HepG2 (cell line): ENCODE measurements around the gene WDR31. TPM values are rescaled to one million over a fixed set of nuclear protein-coding genes. Genes with fewer than 3 reads are reported as not detected.

Experiments used
- ATAC-seq: fragments of 200-7000 bp; cut with Tn5 transposase; 3 replicates; pipeline ENCODE4 v1.9.1; 2020; ENCODE audit warnings: mild to moderate bottlenecking, moderate library complexity
- BruUV-seq: library from RNA; stranded (reverse); fragments of 400-500 nt; replicated peaks from 2 replicates; lab custom pipeline; 2021; lab: Mats Ljungman, UMichigan
- CTCF ChIA-PET: fragments of 300-600 bp; formaldehyde crosslinking; extraction: SDS; loops from one replicate; lab custom pipeline; 2021; ENCODE audit warnings: low total read pairs, inconsistent platforms, low intra/inter-chr PET ratio; lab: Yijun Ruan, JAX
- POLR2A ChIA-PET: fragments of 350-600 bp; sonication (Branson Sonifier 250); formaldehyde crosslinking; loops from one replicate; lab custom pipeline; 2020; ENCODE audit warnings: antibody characterized with exemption, inconsistent platforms; lab: Yijun Ruan, JAX
- DNase-seq: peaks from one replicate; pipeline ENCODE4 v3.0.0-alpha.2; 2015; ENCODE audit warnings: low spot score
- FAIRE-seq: peaks from 3 replicates; lab custom pipeline; 2011; peaks lifted over from hg19 to GRCh38; lab: Jason Lieb, UNC
- H2AFZ ChIP-seq: one replicate; pipeline ENCODE4 v1.6.1; 2011; ENCODE audit warnings: low read length, inconsistent platforms
- H3K27ac ChIP-seq: fragments of 300-600 bp; 3 replicates; pipeline ENCODE4 v1.8.0; 2011; ENCODE audit warnings: mixed run types, mild to moderate bottlenecking, mixed read lengths, low read length, inconsistent platforms; ENCODE audit not compliant: insufficient read depth; ENCODE audit errors: extremely low read length
- H3K27me3 ChIP-seq, 2 experiments: fragments of 200-600 bp in 1 of 2; 2 replicates in 1 of 2; 3 replicates in 1 of 2; pipeline versions ENCODE4 v1.6.0 to v1.8.0; 2011; ENCODE audit warnings: low read length in 2 of 2, mild to moderate bottlenecking in 2 of 2, moderate library complexity in 2 of 2, inconsistent platforms in 1 of 2; ENCODE audit not compliant: insufficient read depth in 2 of 2, control insufficient read depth in 1 of 2
- H3K36me3 ChIP-seq, 2 experiments: fragments of 200-600 bp in 1 of 2; replicated peaks in 1 of 2; 2 replicates in 1 of 2; 3 replicates in 1 of 2; pipeline versions ENCODE4 v1.5.1 to v1.8.0; 2011; ENCODE audit warnings: low read length in 2 of 2, inconsistent platforms in 1 of 2; ENCODE audit not compliant: insufficient read depth in 2 of 2, control insufficient read depth in 1 of 2
- H3K4me1 ChIP-seq: 2 replicates; pipeline ENCODE4 v1.5.1; 2012; ENCODE audit warnings: low read length, inconsistent platforms; ENCODE audit not compliant: insufficient read depth
- H3K4me2 ChIP-seq: 2 replicates; pipeline ENCODE4 v1.6.0; 2011; ENCODE audit warnings: low read depth, low read length, inconsistent platforms
- H3K4me3 ChIP-seq, 3 experiments: fragments of 200-600 bp in 1 of 3; sonication (generic), shearing (Covaris generic) in 1 of 3; replicated peaks in 1 of 3; 2 replicates each; pipeline ENCODE4 v1.5.1; 2011 to 2016; ENCODE audit warnings: low read length in 3 of 3, inconsistent platforms in 2 of 3, low read depth in 2 of 3, mild to moderate bottlenecking in 2 of 3, control low read depth in 1 of 3, mixed read lengths in 1 of 3; ENCODE audit not compliant: insufficient read depth in 1 of 3
- H3K79me2 ChIP-seq: one replicate; pipeline ENCODE4 v1.6.1; 2011; ENCODE audit warnings: low read length, inconsistent platforms; ENCODE audit not compliant: insufficient read depth
- H3K9ac ChIP-seq: 2 replicates; pipeline ENCODE4 v1.6.0; 2011; ENCODE audit warnings: mild to moderate bottlenecking, low read depth, low read length, inconsistent platforms; ENCODE audit not compliant: insufficient read depth
- H3K9me3 ChIP-seq: 2 replicates; pipeline ENCODE4 v1.5.1; 2012; ENCODE audit warnings: mild to moderate bottlenecking, low read length
- H4K20me1 ChIP-seq: 2 replicates; pipeline ENCODE4 v1.6.0; 2011; ENCODE audit warnings: inconsistent platforms, mild to moderate bottlenecking, low read length, moderate library complexity; ENCODE audit not compliant: insufficient read depth
- HNRNPLL ChIP-seq: fragments of 200-400 bp; formaldehyde crosslinking; IDR thresholded peaks from 2 replicates; pipeline ENCODE4 v1.6.1; 2017; ENCODE audit warnings: mild to moderate bottlenecking, low read depth, low read length; ENCODE audit not compliant: poor library complexity, severe bottlenecking
- PHF21A ChIP-seq: sonication (generic); formaldehyde crosslinking; IDR thresholded peaks from 2 replicates; pipeline ENCODE4 v1.5.0; 2020; ENCODE audit warnings: mild to moderate bottlenecking, missing genetic modification reagents
- SP1 ChIP-seq, 2 experiments: fragments of 450-650 bp in 1 of 2; sonication (generic) in 1 of 2; formaldehyde crosslinking in 1 of 2; IDR thresholded peaks; 2 replicates each; pipeline versions ENCODE4 v1.4.0 to v1.6.1; 2016 to 2020; ENCODE audit warnings: missing genetic modification reagents in 1 of 2
- YY1 ChIP-seq: IDR thresholded peaks from 2 replicates; pipeline ENCODE4 v1.6.1; 2011; ENCODE audit warnings: low read length, low read depth, moderate library complexity, mild to moderate bottlenecking; ENCODE audit not compliant: insufficient read depth, insufficient replicate concordance
- ZMYM3 ChIP-seq: sonication (generic); formaldehyde crosslinking; IDR thresholded peaks from 2 replicates; pipeline ENCODE4 v1.5.1; 2020; ENCODE audit warnings: mild to moderate bottlenecking, missing genetic modification reagents
- ZNF629 ChIP-seq: sonication (generic); formaldehyde crosslinking; conservative IDR thresholded peaks from 2 replicates; pipeline ENCODE4 v1.5.0; 2020; ENCODE audit warnings: missing genetic modification reagents
- ZNF687 ChIP-seq: sonication (generic); formaldehyde crosslinking; IDR thresholded peaks from 2 replicates; pipeline ENCODE4 v1.5.1; 2020; ENCODE audit warnings: mild to moderate bottlenecking, missing genetic modification reagents, moderate library complexity
- ZNF879 ChIP-seq: sonication (generic); formaldehyde crosslinking; IDR thresholded peaks from 2 replicates; pipeline ENCODE4 v1.8.1; 2023; ENCODE audit warnings: missing genetic modification reagents
- WGBS: methylation state at CpG from one replicate; pipeline ENCODE4 v1.1.6; 2017; ENCODE audit warnings: low lambda C conversion rate; 5-methylcytosine and 5-hydroxymethylcytosine counted together
- in situ Hi-C: cut with HindIII; loops from 2 replicates; pipeline ENCODE4 v1.10.0; 2017; ENCODE audit warnings: low pct_unique_long_range_greater_than_20kb; ENCODE audit not compliant: extremely low pct_ligation_motif_present
- intact Hi-C: fragments of 100-400 bp; cut with micrococcal nuclease; formaldehyde crosslinking; loops from one replicate; pipeline ENCODE4 v1.10.0; 2022; ENCODE audit not compliant: unreplicated experiment
- polyA plus RNA-seq, 8 experiments: library from polyadenylated mRNA; depleted of rRNA in 3 of 8; stranded (reverse) in 7 of 8; unstranded in 1 of 8; fragments of >200 nt; fragmentation: Illumina TruSeq in 4 of 8; extraction: Trizol in 4 of 8; gene quantifications; 2 replicates each; pipeline versions ENCODE4 v1.2.1 to v1.2.3, GENCODE V29; 2011 to 2016; ENCODE audit warnings: low read depth in 4 of 8, missing spikeins in 1 of 8, mixed read lengths in 1 of 8; ENCODE audit not compliant: insufficient read depth in 1 of 8
- total RNA-seq, 5 experiments: library from RNA; depleted of rRNA; stranded (reverse); fragments of >200 nt; fragmentation: Illumina TruSeq; extraction: Trizol; gene quantifications; 2 replicates each; pipeline ENCODE4 v1.2.3, GENCODE V29; 2016; ENCODE audit warnings: low read depth in 1 of 5

WDR31 gene
- total and polyA plus RNA-seq, 2 of the 13 experiments (the other 11 are each of a cell fraction or from before 2014, with no cell fraction given) = 0.33 to 1.7 TPM

GRCh38 chr9:113349445-113350094 lies 9.5 kb upstream of the WDR31 start, which contains the start of gene BSPRY:
TSS of gene BSPRY (plus strand) at chr9:113349541. CDS start at chr9:113349580, 39 bp downstream.
- Histone ChIP-seq H3K4me3 (peak within 1 kb of the TSS; percentile 26 to 73 (median 42); a peak in 5 of 6 replicates), H3K9ac (no peak within 1 kb of the TSS), H3K27me3 (peaks cover 0 to 32% of the 10 kb centered on the region in 2 experiments; a peak in 3 of 5 replicates), H3K79me2 (no peaks in the 10 kb centered on the region), H3K4me2 (peak within 1 kb of the TSS; percentile 87), H3K9me3 (no peaks in the 10 kb centered on the region), H3K36me3 (no peaks in the 10 kb centered on the region), H4K20me1 (no peaks in the 10 kb centered on the region), H2AFZ (no peak within 1 kb of the TSS), H3K4me1 (peaks cover 45% of the 10 kb centered on the region), H3K27ac (no peak within 1 kb of the TSS)
- CTCF ChIA-PET = no interaction called here
- 17% methylated on average over 11 of the region's 71 CpGs for WGBS
- ATAC-seq (peak; percentile 54), DNase-seq (no peak), FAIRE-seq (no peak)
- no TSS peak for BruUV-seq
- in situ Hi-C loops = loop anchor here (5.0 kb wide), 1 partner anchor 53 kb away; the partner anchor contains the start of gene ALAD
- intact Hi-C loops = loop anchor here (5.0 kb wide), 1 partner anchor 37 kb away; no protein-coding TSS in a partner anchor
- TF ChIP-seq ZNF879 (CRISPR knock-in tag) = no peak
- TF ChIP-seq SP1 (IDR thresholded peaks at IDR 0.05) = no peak
- TF ChIP-seq SP1 (CRISPR knock-in tag; IDR thresholded peaks at IDR 0.05) = no peak
- TF ChIP-seq YY1 = peak; percentile 44
- peak; percentile 18; the same call in 1 of the 2 replicates for TF ChIP-seq ZMYM3
- peak; percentile 81 for TF ChIP-seq ZNF629 (CRISPR knock-in tag)
- TF ChIP-seq PHF21A (CRISPR knock-in tag) = 0 out of 2 replicates have a peak, but pooled peaks have one; percentile 14
- TF ChIP-seq HNRNPLL = peak; percentile 88
- peak; percentile 39; the same call in 1 of the 2 replicates for TF ChIP-seq ZNF687 (CRISPR knock-in tag)
- POLR2A ChIA-PET = interaction anchor here (0.6 to 2.9 kb wide), 5 partner anchors 9 to 252 kb away, joined by 3 to 14 read pairs (median 5); partner anchors contain the start of genes C9orf43, CDC26, POLE3 and PRPF4
